Measurements from ENCODE around the gene ACOT12. TPM values are rescaled to one million over a fixed set of nuclear protein-coding genes. Genes with fewer than 3 reads are reported as not detected.

The ACOT12 gene
- total and polyA plus RNA-seq, 2 of the 13 experiments (the other 11 are each of a cell fraction or from before 2014, with no cell fraction given), result not detected

DNA sequence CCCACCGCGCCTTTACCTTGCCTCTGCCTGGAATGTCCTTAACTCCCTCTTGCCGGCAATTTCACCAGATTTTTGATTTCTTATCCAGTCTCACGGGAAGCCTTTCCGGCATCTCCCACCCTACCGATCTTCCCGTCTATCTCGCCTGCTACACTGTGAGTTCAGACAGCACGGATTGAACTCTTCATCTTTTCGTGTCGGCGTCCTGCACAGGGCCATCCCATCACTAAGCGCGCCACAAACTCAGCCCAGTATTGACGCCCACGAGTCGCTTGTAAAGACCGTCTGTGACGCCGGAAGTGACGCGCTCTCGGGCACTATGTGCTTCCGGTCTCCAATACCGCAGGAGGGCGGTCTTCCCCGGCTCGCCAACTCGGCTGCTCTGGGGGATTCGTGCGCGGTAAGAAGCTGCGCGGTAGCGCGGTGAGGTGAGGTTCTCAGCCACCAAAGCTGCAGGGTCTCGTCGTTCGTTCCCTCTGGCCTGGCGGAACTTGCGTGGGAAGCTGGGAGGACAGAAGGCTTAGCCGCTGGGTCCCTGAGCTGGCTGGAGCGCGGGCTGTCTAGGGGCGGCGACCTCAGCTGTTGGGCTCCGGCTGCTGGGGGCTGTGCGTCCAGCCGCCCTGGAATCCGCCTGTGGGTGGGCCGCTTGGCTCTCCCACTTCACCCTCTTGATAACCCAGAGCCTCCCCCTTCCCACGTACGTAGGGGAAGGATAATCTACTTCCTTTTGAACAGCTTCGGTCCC lies 92.5 kb downstream of the ACOT12 start, which contains the start of gene ZCCHC9 (continued):
- TF ChIP-seq, protein P1, sequence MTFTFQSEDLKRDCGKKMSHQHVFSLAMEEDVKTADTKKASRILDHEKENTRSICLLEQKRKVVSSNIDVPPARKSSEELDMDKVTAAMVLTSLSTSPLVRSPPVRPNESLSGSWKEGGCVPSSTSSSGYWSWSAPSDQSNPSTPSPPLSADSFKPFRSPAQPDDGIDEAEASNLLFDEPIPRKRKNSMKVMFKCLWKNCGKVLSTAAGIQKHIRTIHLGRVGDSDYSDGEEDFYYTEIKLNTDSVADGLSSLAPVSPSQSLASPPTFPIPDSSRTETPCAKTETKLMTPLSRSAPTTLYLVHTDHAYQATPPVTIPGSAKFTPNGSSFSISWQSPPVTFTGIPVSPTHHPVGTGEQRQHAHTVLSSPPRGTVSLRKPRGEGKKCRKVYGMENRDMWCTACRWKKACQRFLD (CRISPR knock-in tag; IDR thresholded peaks at IDR 0.05; ENCODE audit: borderline replicate concordance), result peak; percentile 29
- peak; percentile 74 for TF ChIP-seq MXD3 (CRISPR knock-in tag; IDR thresholded peaks at IDR 0.05)
- 0 out of 2 replicates have a peak, but pooled peaks have one; percentile 46 for TF ChIP-seq MEIS1 (CRISPR knock-in tag; IDR thresholded peaks at IDR 0.05; ENCODE audit: borderline replicate concordance)
- TF ChIP-seq, protein P2, sequence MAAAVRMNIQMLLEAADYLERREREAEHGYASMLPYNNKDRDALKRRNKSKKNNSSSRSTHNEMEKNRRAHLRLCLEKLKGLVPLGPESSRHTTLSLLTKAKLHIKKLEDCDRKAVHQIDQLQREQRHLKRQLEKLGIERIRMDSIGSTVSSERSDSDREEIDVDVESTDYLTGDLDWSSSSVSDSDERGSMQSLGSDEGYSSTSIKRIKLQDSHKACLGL (CRISPR knock-in tag; IDR thresholded peaks at IDR 0.05), result peak; percentile 43; the same call in 1 of the 2 replicates
- TF ChIP-seq PCBP2 (optimal IDR thresholded peaks at IDR 0.05; ENCODE audit: low read depth, low read length, poor library complexity, severe bottlenecking), result no peak
- no peak for TF ChIP-seq NFATC3 (CRISPR knock-in tag; IDR thresholded peaks at IDR 0.05)
- TF ChIP-seq, protein P3, sequence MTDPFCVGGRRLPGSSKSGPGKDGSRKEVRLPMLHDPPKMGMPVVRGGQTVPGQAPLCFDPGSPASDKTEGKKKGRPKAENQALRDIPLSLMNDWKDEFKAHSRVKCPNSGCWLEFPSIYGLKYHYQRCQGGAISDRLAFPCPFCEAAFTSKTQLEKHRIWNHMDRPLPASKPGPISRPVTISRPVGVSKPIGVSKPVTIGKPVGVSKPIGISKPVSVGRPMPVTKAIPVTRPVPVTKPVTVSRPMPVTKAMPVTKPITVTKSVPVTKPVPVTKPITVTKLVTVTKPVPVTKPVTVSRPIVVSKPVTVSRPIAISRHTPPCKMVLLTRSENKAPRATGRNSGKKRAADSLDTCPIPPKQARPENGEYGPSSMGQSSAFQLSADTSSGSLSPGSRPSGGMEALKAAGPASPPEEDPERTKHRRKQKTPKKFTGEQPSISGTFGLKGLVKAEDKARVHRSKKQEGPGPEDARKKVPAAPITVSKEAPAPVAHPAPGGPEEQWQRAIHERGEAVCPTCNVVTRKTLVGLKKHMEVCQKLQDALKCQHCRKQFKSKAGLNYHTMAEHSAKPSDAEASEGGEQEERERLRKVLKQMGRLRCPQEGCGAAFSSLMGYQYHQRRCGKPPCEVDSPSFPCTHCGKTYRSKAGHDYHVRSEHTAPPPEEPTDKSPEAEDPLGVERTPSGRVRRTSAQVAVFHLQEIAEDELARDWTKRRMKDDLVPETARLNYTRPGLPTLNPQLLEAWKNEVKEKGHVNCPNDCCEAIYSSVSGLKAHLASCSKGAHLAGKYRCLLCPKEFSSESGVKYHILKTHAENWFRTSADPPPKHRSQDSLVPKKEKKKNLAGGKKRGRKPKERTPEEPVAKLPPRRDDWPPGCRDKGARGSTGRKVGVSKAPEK (CRISPR knock-in tag; IDR thresholded peaks at IDR 0.05; ENCODE audit: borderline replicate concordance), result 0 out of 2 replicates have a peak, but pooled peaks have one; percentile 48
- no peak for TF ChIP-seq ZBTB42 (CRISPR knock-in tag; IDR thresholded peaks at IDR 0.05)
- TF ChIP-seq, protein P4, sequence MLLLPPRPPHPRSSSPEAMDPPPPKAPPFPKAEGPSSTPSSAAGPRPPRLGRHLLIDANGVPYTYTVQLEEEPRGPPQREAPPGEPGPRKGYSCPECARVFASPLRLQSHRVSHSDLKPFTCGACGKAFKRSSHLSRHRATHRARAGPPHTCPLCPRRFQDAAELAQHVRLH (CRISPR knock-in tag; IDR thresholded peaks at IDR 0.05; ENCODE audit: borderline replicate concordance, low read depth), result peak; percentile 97
- TF ChIP-seq, protein P5, sequence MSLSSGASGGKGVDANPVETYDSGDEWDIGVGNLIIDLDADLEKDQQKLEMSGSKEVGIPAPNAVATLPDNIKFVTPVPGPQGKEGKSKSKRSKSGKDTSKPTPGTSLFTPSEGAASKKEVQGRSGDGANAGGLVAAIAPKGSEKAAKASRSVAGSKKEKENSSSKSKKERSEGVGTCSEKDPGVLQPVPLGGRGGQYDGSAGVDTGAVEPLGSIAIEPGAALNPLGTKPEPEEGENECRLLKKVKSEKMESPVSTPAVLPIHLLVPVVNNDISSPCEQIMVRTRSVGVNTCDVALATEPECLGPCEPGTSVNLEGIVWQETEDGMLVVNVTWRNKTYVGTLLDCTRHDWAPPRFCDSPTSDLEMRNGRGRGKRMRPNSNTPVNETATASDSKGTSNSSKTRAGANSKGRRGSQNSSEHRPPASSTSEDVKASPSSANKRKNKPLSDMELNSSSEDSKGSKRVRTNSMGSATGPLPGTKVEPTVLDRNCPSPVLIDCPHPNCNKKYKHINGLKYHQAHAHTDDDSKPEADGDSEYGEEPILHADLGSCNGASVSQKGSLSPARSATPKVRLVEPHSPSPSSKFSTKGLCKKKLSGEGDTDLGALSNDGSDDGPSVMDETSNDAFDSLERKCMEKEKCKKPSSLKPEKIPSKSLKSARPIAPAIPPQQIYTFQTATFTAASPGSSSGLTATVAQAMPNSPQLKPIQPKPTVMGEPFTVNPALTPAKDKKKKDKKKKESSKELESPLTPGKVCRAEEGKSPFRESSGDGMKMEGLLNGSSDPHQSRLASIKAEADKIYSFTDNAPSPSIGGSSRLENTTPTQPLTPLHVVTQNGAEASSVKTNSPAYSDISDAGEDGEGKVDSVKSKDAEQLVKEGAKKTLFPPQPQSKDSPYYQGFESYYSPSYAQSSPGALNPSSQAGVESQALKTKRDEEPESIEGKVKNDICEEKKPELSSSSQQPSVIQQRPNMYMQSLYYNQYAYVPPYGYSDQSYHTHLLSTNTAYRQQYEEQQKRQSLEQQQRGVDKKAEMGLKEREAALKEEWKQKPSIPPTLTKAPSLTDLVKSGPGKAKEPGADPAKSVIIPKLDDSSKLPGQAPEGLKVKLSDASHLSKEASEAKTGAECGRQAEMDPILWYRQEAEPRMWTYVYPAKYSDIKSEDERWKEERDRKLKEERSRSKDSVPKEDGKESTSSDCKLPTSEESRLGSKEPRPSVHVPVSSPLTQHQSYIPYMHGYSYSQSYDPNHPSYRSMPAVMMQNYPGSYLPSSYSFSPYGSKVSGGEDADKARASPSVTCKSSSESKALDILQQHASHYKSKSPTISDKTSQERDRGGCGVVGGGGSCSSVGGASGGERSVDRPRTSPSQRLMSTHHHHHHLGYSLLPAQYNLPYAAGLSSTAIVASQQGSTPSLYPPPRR (CRISPR knock-in tag; IDR thresholded peaks at IDR 0.05; ENCODE audit: borderline replicate concordance), result peak; percentile 55; the same call in 1 of the 2 replicates
- TF ChIP-seq JUN (CRISPR knock-in tag; IDR thresholded peaks at IDR 0.05), result peak; percentile 69; the same call in 1 of the 2 replicates
- TF ChIP-seq POLR2AphosphoS2 (IDR thresholded peaks at IDR 0.05; ENCODE audit: low read depth, low read length), result peak; percentile 58; the same call in 1 of the 2 replicates
- TF ChIP-seq SRY (CRISPR knock-in tag; IDR thresholded peaks at IDR 0.05), result 0 out of 2 replicates have a peak, but pooled peaks have one; percentile 31
- TF ChIP-seq, protein P6, sequence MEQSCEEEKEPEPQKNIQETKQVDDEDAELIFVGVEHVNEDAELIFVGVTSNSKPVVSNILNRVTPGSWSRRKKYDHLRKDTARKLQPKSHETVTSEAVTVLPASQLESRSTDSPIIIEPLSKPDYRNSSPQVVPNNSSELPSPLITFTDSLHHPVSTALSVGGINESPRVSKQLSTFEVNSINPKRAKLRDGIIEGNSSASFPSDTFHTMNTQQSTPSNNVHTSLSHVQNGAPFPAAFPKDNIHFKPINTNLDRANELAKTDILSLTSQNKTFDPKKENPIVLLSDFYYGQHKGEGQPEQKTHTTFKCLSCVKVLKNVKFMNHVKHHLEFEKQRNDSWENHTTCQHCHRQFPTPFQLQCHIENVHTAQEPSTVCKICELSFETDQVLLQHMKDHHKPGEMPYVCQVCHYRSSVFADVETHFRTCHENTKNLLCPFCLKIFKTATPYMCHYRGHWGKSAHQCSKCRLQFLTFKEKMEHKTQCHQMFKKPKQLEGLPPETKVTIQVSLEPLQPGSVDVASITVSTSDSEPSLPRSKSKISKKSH (CRISPR knock-in tag; IDR thresholded peaks at IDR 0.05; ENCODE audit: borderline replicate concordance), result peak; percentile 73
